NB4 (cell line): ENCODE measurements around the gene PLEKHG3.

Source experiments
- MYC ChIP-seq: IDR thresholded peaks from 2 replicates; pipeline ENCODE4 v1.6.1; 2011; ENCODE audit warnings: low read depth, low read length
- POLR2A ChIP-seq: IDR thresholded peaks from 2 replicates; pipeline ENCODE4 v1.6.1; 2011; ENCODE audit warnings: mild to moderate bottlenecking; ENCODE audit not compliant: insufficient read length; ENCODE audit errors: extremely low read depth
- TF ChIP-seq, protein P1 (sequence below): IDR thresholded peaks from one replicate; pipeline ENCODE4 v1.5.1; 2012; ENCODE audit warnings: low read depth, low read length

GRCh38 chr14:64774272-64774671 lies 70.0 kb downstream of the PLEKHG3 start:
- TF ChIP-seq, protein P1, sequence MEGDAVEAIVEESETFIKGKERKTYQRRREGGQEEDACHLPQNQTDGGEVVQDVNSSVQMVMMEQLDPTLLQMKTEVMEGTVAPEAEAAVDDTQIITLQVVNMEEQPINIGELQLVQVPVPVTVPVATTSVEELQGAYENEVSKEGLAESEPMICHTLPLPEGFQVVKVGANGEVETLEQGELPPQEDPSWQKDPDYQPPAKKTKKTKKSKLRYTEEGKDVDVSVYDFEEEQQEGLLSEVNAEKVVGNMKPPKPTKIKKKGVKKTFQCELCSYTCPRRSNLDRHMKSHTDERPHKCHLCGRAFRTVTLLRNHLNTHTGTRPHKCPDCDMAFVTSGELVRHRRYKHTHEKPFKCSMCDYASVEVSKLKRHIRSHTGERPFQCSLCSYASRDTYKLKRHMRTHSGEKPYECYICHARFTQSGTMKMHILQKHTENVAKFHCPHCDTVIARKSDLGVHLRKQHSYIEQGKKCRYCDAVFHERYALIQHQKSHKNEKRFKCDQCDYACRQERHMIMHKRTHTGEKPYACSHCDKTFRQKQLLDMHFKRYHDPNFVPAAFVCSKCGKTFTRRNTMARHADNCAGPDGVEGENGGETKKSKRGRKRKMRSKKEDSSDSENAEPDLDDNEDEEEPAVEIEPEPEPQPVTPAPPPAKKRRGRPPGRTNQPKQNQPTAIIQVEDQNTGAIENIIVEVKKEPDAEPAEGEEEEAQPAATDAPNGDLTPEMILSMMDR, result no peak
- no peak for TF ChIP-seq POLR2A
- no peak for TF ChIP-seq MYC
